NCI-H1694 (cell line): ENCODE results near the gene GCNT4.
"Not testable (repeated sequence)": the region's sequence is repeated elsewhere in the genome, so short reads cannot be mapped to it uniquely, and the experiment has no call there.

Experiments used
- DNase-seq: peaks from one replicate; lab custom pipeline; 2025; lab: John Stamatoyannopoulos, UW

The GCNT4 gene

GRCh38 chr5:75052192-75053053, at the start of gene GCNT4:
Gene GCNT4 (minus strand): TSS chr5:75052558. CDS start chr5:75030037, 22,521 bp downstream.
- no peak for DNase-seq

GRCh38 chr5:75095956-75096355, 43.6 kb upstream of the GCNT4 start:
- DNase-seq, result not testable (repeated sequence)

GRCh38 chr5:75091597-75091996, 39.2 kb upstream of the GCNT4 start:
- no peak for DNase-seq

- no peak for DNase-seq
These were observed 37.3 kb upstream of the GCNT4 start for GRCh38 chr5:75089662-75090061.

GRCh38 chr5:75089137-75089536, 36.8 kb upstream of the GCNT4 start:
- no peak for DNase-seq

GRCh38 chr5:75088648-75089047, 36.3 kb upstream of the GCNT4 start:
- DNase-seq, result no peak

GRCh38 chr5:75081510-75081909, 29.2 kb upstream of the GCNT4 start:
- DNase-seq, result no peak

GRCh38 chr5:75079346-75079745, 27.0 kb upstream of the GCNT4 start:
- not testable (repeated sequence) for DNase-seq

- no peak for DNase-seq
These were observed 25.7 kb upstream of the GCNT4 start for GRCh38 chr5:75078027-75078426.

- no peak for DNase-seq
These were observed 19.7 kb upstream of the GCNT4 start for GRCh38 chr5:75072061-75072460.

GRCh38 chr5:75071100-75071499, 18.7 kb upstream of the GCNT4 start:
- DNase-seq, result no peak

GRCh38 chr5:75067434-75067833, 15.1 kb upstream of the GCNT4 start:
- DNase-seq, result no peak

GRCh38 chr5:75062925-75063531, 10.7 kb upstream of the GCNT4 start:
- no peak for DNase-seq

- DNase-seq, result no peak
These were observed 7.7 kb upstream of the GCNT4 start for GRCh38 chr5:75059912-75060545.

GRCh38 chr5:75058986-75059535, 6.7 kb upstream of the GCNT4 start:
- DNase-seq, result no peak

GRCh38 chr5:75057561-75057960, 5.2 kb upstream of the GCNT4 start:
- DNase-seq, result no peak

- no peak for DNase-seq
These were observed 3.4 kb upstream of the GCNT4 start for GRCh38 chr5:75055727-75056144.

GRCh38 chr5:75054134-75054930, 2.0 kb upstream of the GCNT4 start:
- no peak for DNase-seq

GRCh38 chr5:75053304-75054133, 1.2 kb upstream of the GCNT4 start:
- no peak for DNase-seq

GRCh38 chr5:75053054-75053303, 621 bp upstream of the GCNT4 start:
- no peak for DNase-seq

GRCh38 chr5:75051217-75051751, 1.1 kb downstream of the GCNT4 start:
- no peak for DNase-seq
